CD14-positive monocyte (primary cell): ENCODE measurements around the gene ZIC1. TPM values are rescaled to one million over a fixed set of nuclear protein-coding genes. Genes with fewer than 3 reads are reported as not detected.

ENCODE experiments used
- DNase-seq, 3 donors: peaks; one replicate each; pipeline ENCODE4 v3.0.0-alpha.2; 2011 to 2022
- H2AFZ ChIP-seq: 2 replicates; pipeline ENCODE4 v1.6.0; 2012; ENCODE audit warnings: mild to moderate bottlenecking, low read depth, low read length, inconsistent platforms; ENCODE audit not compliant: insufficient read depth, poor library complexity, severe bottlenecking
- H3K27ac ChIP-seq, 2 donors: 1 replicate in 1 of 2; 2 replicates in 1 of 2; pipeline ENCODE4 v1.5.1; 2012 to 2013; ENCODE audit warnings: low read length in 2 of 2, control low read depth in 1 of 2, inconsistent platforms in 1 of 2, low read depth in 1 of 2, mild to moderate bottlenecking in 1 of 2
- H3K27me3 ChIP-seq, 2 donors: one replicate each; pipeline versions ENCODE4 v1.6.0 to v1.6.1; 2011 to 2013; ENCODE audit warnings: low read length in 2 of 2; ENCODE audit not compliant: control insufficient read depth in 2 of 2, insufficient read depth in 2 of 2
- H3K36me3 ChIP-seq, 2 donors: replicated peaks in 1 of 2; 1 replicate in 1 of 2; 2 replicates in 1 of 2; pipeline versions ENCODE4 v1.5.1 to v1.6.1; 2012 to 2013; ENCODE audit warnings: low read length in 2 of 2, control low read depth in 1 of 2, inconsistent platforms in 1 of 2, mild to moderate bottlenecking in 1 of 2; ENCODE audit not compliant: insufficient read depth in 2 of 2, control insufficient read depth in 1 of 2
- H3K4me1 ChIP-seq, 2 donors: 1 replicate in 1 of 2; 2 replicates in 1 of 2; pipeline versions ENCODE4 v1.5.1 to v1.6.1; 2012 to 2013; ENCODE audit warnings: low read length in 2 of 2, control low read depth in 1 of 2, inconsistent platforms in 1 of 2, mild to moderate bottlenecking in 1 of 2, moderate library complexity in 1 of 2; ENCODE audit not compliant: insufficient read depth in 2 of 2, control insufficient read depth in 1 of 2
- H3K4me2 ChIP-seq: replicated peaks from 2 replicates; pipeline ENCODE3; 2012; ENCODE audit warnings: low read length, moderate library complexity, mild to moderate bottlenecking; ENCODE audit not compliant: poor library complexity, severe bottlenecking; ENCODE audit errors: extremely low read depth
- H3K4me3 ChIP-seq, 3 experiments: fragments of 200-600 bp in 1 of 3; sonication (generic) in 1 of 3; replicated peaks in 1 of 3; 1 replicate in 2 of 3; 2 replicates in 1 of 3; pipeline ENCODE4 v1.5.1; 2011 to 2013; ENCODE audit warnings: low read length in 3 of 3, mild to moderate bottlenecking in 3 of 3, control low read depth in 2 of 3, low read depth in 2 of 3, inconsistent platforms in 1 of 3, moderate library complexity in 1 of 3
- H3K79me2 ChIP-seq: 2 replicates; pipeline ENCODE4 v1.6.0; 2012; ENCODE audit warnings: mild to moderate bottlenecking, control low read depth, inconsistent platforms, low read length, moderate library complexity; ENCODE audit not compliant: insufficient read depth
- H3K9ac ChIP-seq: 2 replicates; pipeline ENCODE4 v1.6.0; 2017; ENCODE audit warnings: low read length, mild to moderate bottlenecking; ENCODE audit not compliant: insufficient read depth, poor library complexity, severe bottlenecking
- H3K9me3 ChIP-seq, 2 donors: replicated peaks in 1 of 2; 1 replicate in 1 of 2; 2 replicates in 1 of 2; pipeline versions ENCODE4 v1.5.1 to v1.6.1; 2012 to 2013; ENCODE audit warnings: low read length in 2 of 2, control low read depth in 1 of 2; ENCODE audit not compliant: control insufficient read depth in 1 of 2, insufficient read depth in 1 of 2
- H4K20me1 ChIP-seq: 2 replicates; pipeline ENCODE4 v1.6.0; 2012; ENCODE audit warnings: mild to moderate bottlenecking, low read length, control low read depth, moderate library complexity; ENCODE audit not compliant: insufficient read depth
- H3K27ac Mint-ChIP-seq, 7 donors: one replicate each; pipeline ENCODE4 v1.8.0; 2020; ENCODE audit warnings: mild to moderate bottlenecking in 7 of 7, mixed read lengths in 7 of 7, moderate library complexity in 6 of 7, inconsistent platforms in 2 of 7
- H3K27me3 Mint-ChIP-seq, 3 donors: one replicate each; pipeline ENCODE4 v1.8.0; 2021 to 2022; ENCODE audit warnings: low read depth in 3 of 3, mild to moderate bottlenecking in 3 of 3, mixed read lengths in 3 of 3, moderate library complexity in 3 of 3, inconsistent platforms in 1 of 3
- H3K36me3 Mint-ChIP-seq, 2 donors: one replicate each; pipeline ENCODE4 v1.8.0; 2020; ENCODE audit warnings: mixed read lengths in 2 of 2, inconsistent platforms in 1 of 2, mild to moderate bottlenecking in 1 of 2
- H3K4me1 Mint-ChIP-seq: one replicate; pipeline ENCODE4 v1.8.0; 2020; ENCODE audit warnings: mild to moderate bottlenecking, mixed read lengths
- H3K4me3 Mint-ChIP-seq, 2 donors: one replicate each; pipeline ENCODE4 v1.8.0; 2020; ENCODE audit warnings: mild to moderate bottlenecking in 2 of 2, mixed read lengths in 2 of 2, moderate library complexity in 1 of 2
- H3K9me3 Mint-ChIP-seq, 7 donors: one replicate each; pipeline ENCODE4 v1.8.0; 2020 to 2022; ENCODE audit warnings: mixed read lengths in 7 of 7, mild to moderate bottlenecking in 6 of 7, moderate library complexity in 6 of 7, inconsistent platforms in 2 of 7
- CTCF ChIP-seq: fragments of 200-600 bp; IDR thresholded peaks from one replicate; pipeline ENCODE4 v1.8.0; 2022; ENCODE audit warnings: antibody characterized with exemption, mild to moderate bottlenecking
- WGBS: methylation state at CpG from one replicate; pipeline ENCODE4 v1.1.5; 2013; ENCODE audit warnings: missing lambda C conversion rate; ENCODE audit not compliant: insufficient coverage; 5-methylcytosine and 5-hydroxymethylcytosine counted together
- intact Hi-C, 2 donors: fragments of 100-400 bp; cut with micrococcal nuclease; formaldehyde crosslinking; loops; one replicate each; pipeline versions ENCODE4 v1.15.0 to v1.15.1; 2023
- polyA plus RNA-seq, 3 donors: library from polyadenylated mRNA; depleted of rRNA in 1 of 3; unstranded in 2 of 3; stranded (reverse) in 1 of 3; fragments of 300-500 nt in 2 of 3; fragments of >200 nt in 1 of 3; fragmentation: Illumina TruSeq in 2 of 3; gene quantifications; 1 replicate in 2 of 3; 2 replicates in 1 of 3; pipeline ENCODE4 v1.2.3, GENCODE V29; 2012 to 2021

The ZIC1 gene
- polyA plus RNA-seq, 3 donors: not detected

GRCh38 chr3:147414390-147415138, 5.4 kb downstream of the ZIC1 start:
- Histone ChIP-seq H3K9me3 (peaks cover 18 to 72% of the 10 kb centered on the region in 2 donors), H3K27me3 (peaks cover 89 to 99% of the 10 kb centered on the region in 2 donors), H3K4me1 (peaks cover 0 to 15% of the 10 kb centered on the region in 2 donors), H3K27ac (no peak overlapping the region), H3K79me2 (no peaks in the 10 kb centered on the region), H3K4me2 (no peak overlapping the region), H3K4me3 (no peak overlapping the region), H2AFZ (no peak overlapping the region), H3K9ac (no peak overlapping the region), H3K36me3 (no peaks in the 10 kb centered on the region), H4K20me1 (no peaks in the 10 kb centered on the region)
- Mint-ChIP-seq H3K27ac (no peak overlapping the region), H3K4me1 (peaks cover 29% of the 10 kb centered on the region), H3K4me3 (peak overlapping the region in 1 of 2 donors; percentile 76), H3K36me3 (peaks cover 5 to 22% of the 10 kb centered on the region in 2 donors), H3K27me3 (peaks cover 92 to 98% (median 96%) of the 10 kb centered on the region in 3 donors), H3K9me3 (peaks cover 6 to 58% (median 48%) of the 10 kb centered on the region in 7 donors)
- no peak for TF ChIP-seq CTCF
- no peak for DNase-seq
- 14% methylated on average over 5 of the region's 18 CpGs for WGBS
- intact Hi-C loops: no loop called here

GRCh38 chr3:147415286-147415685, 6.1 kb downstream of the ZIC1 start:
- 19% methylated on average over 5 of the region's 6 CpGs for WGBS
- Mint-ChIP-seq H3K4me3 (peak overlapping the region in 1 of 2 donors; percentile 79), H3K27me3 (peaks cover 95 to 98% (median 97%) of the 10 kb centered on the region in 3 donors), H3K9me3 (peaks cover 9 to 62% (median 53%) of the 10 kb centered on the region in 7 donors), H3K27ac (no peak overlapping the region), H3K36me3 (peaks cover 9 to 26% of the 10 kb centered on the region in 2 donors), H3K4me1 (peaks cover 31% of the 10 kb centered on the region)
- H2AFZ ChIP-seq: no peak overlapping the region
- H4K20me1 ChIP-seq: no peaks in the 10 kb centered on the region
- no peaks in the 10 kb centered on the region for H3K36me3 ChIP-seq
- peaks cover 91 to 99% of the 10 kb centered on the region in 2 donors for H3K27me3 ChIP-seq
- no peak for DNase-seq
- no peak overlapping the region for H3K4me3 ChIP-seq
- H3K9ac ChIP-seq: no peak overlapping the region
- TF ChIP-seq CTCF: no peak
- intact Hi-C loops: no loop called here
- no peak overlapping the region for H3K4me2 ChIP-seq
- H3K9me3 ChIP-seq: peaks cover 24 to 72% of the 10 kb centered on the region in 2 donors
- H3K27ac ChIP-seq: no peak overlapping the region
- peaks cover 0 to 12% of the 10 kb centered on the region in 2 donors for H3K4me1 ChIP-seq
- H3K79me2 ChIP-seq: no peaks in the 10 kb centered on the region
